ENCODE data around the gene DCAF7.

DCAF7 gene

GRCh38 chr17:63629627-63630026, 79.3 kb downstream of the DCAF7 start:
- DNase-seq (ENCODE audit: low read depth in 2 of 2) = no peak

GRCh38 chr17:63631062-63631461, 80.8 kb downstream of the DCAF7 start:
- no peak for DNase-seq (ENCODE audit: low read depth in 2 of 2)

- no peak for DNase-seq (ENCODE audit: low read depth in 2 of 2)
These were observed 81.3 kb downstream of the DCAF7 start for GRCh38 chr17:63631626-63632025.

GRCh38 chr17:63633742-63634141, 83.5 kb downstream of the DCAF7 start:
- DNase-seq (ENCODE audit: low read depth in 2 of 2) = no peak

GRCh38 chr17:63634163-63634562, 83.9 kb downstream of the DCAF7 start:
- DNase-seq (ENCODE audit: low read depth in 2 of 2) = no peak

- DNase-seq (ENCODE audit: low read depth in 2 of 2) = no peak
These were observed 84.5 kb downstream of the DCAF7 start for GRCh38 chr17:63634816-63635215.

GRCh38 chr17:63635290-63635689, 85.0 kb downstream of the DCAF7 start:
- DNase-seq (ENCODE audit: low read depth in 2 of 2) = no peak

- DNase-seq (ENCODE audit: low read depth in 2 of 2) = no peak
These were observed 85.5 kb downstream of the DCAF7 start for GRCh38 chr17:63635787-63636186.

GRCh38 chr17:63639125-63639524, 88.8 kb downstream of the DCAF7 start:
- DNase-seq (ENCODE audit: low read depth in 2 of 2) = no peak

GRCh38 chr17:63640038-63640437, 89.8 kb downstream of the DCAF7 start:
- DNase-seq (ENCODE audit: low read depth in 2 of 2) = no peak

GRCh38 chr17:63641692-63642448, 91.6 kb downstream of the DCAF7 start:
- no peak for DNase-seq (ENCODE audit: low read depth in 2 of 2)

Data from stimulated activated CD4-positive, alpha-beta T cell treated with anti-CD3 and anti-CD28 coated beads, Interleukin-12 subunit alpha, Interleukin-12 subunit beta, amount 100 ng/mL, for 24 hours (primary cell).